Measurements from ENCODE around the gene OR52N4. TPM values are rescaled to one million over a fixed set of nuclear protein-coding genes. Genes with fewer than 3 reads are reported as not detected.

The OR52N4 gene
- total and polyA plus RNA-seq, 2 donors: 0.09 to 0.73 TPM

GRCh38 chr11:5796541-5796940 lies 42.5 kb downstream of the OR52N4 start:
- Histone ChIP-seq H3K27ac (ENCODE audit: low read depth in 1 of 2, low read length in 1 of 2) (no peak overlapping the region), H3K36me3 (ENCODE audit: control insufficient read depth in 2 of 2, insufficient read depth in 2 of 2, low read length in 1 of 2) (no peaks in the 10 kb centered on the region), H3K27me3 (ENCODE audit: control insufficient read depth in 2 of 2, insufficient read depth in 1 of 2, low read length in 1 of 2) (no peaks in the 10 kb centered on the region), H3K4me1 (ENCODE audit: control insufficient read depth in 2 of 2, insufficient read depth in 2 of 2, low read length in 2 of 2) (no peaks in the 10 kb centered on the region), H3K9me3 (ENCODE audit: control insufficient read depth in 2 of 2, insufficient read depth in 1 of 2, low read length in 1 of 2) (no peaks in the 10 kb centered on the region), H3K4me3 (ENCODE audit: low read length in 2 of 2) (no peak overlapping the region)
- DNase-seq (ENCODE audit: low read depth in 6 of 9, low spot score in 9 of 9): no peak
- 96% methylated on average over 6 of the region's 6 CpGs for WGBS

GRCh38 chr11:5803982-5804381 lies 49.9 kb downstream of the OR52N4 start:
- no peaks in the 10 kb centered on the region for H3K9me3 ChIP-seq (ENCODE audit: control insufficient read depth in 2 of 2, insufficient read depth in 1 of 2, low read length in 1 of 2)
- no peak overlapping the region for H3K27ac ChIP-seq (ENCODE audit: low read depth in 1 of 2, low read length in 1 of 2)
- 97% methylated on average over 5 of the region's 5 CpGs for whole genome bisulfite sequencing
- no peaks in the 10 kb centered on the region for H3K36me3 ChIP-seq (ENCODE audit: control insufficient read depth in 2 of 2, insufficient read depth in 2 of 2, low read length in 1 of 2)
- no peak for DNase-seq (ENCODE audit: low read depth in 6 of 9, low spot score in 9 of 9)
- H3K4me1 ChIP-seq (ENCODE audit: control insufficient read depth in 2 of 2, insufficient read depth in 2 of 2, low read length in 2 of 2): peaks cover 0 to 4% of the 10 kb centered on the region in 2 donors
- H3K27me3 ChIP-seq (ENCODE audit: control insufficient read depth in 2 of 2, insufficient read depth in 1 of 2, low read length in 1 of 2): peaks cover 0 to 5% of the 10 kb centered on the region in 2 donors
- no peak overlapping the region for H3K4me3 ChIP-seq (ENCODE audit: low read length in 2 of 2)

Other genes starting within 250 kb of the OR52N4 start
- gene UBQLN3, start 244.3 kb upstream of the OR52N4 start, total RNA-seq: under 0.01 TPM
- gene UBQLN3, start 244.3 kb upstream of the OR52N4 start, polyA plus RNA-seq: 0.07 TPM
- gene UBQLNL, start 237.5 kb upstream of the OR52N4 start, total RNA-seq: 0.09 TPM
- gene UBQLNL, start 237.5 kb upstream of the OR52N4 start, polyA plus RNA-seq: 1.5 TPM
- gene OR52H1, start 205.7 kb upstream of the OR52N4 start, total RNA-seq: 0.05 TPM
- not detected for gene OR52H1, start 205.7 kb upstream of the OR52N4 start, polyA plus RNA-seq
- not detected for gene OR52B6, start 173.4 kb upstream of the OR52N4 start, total RNA-seq
- gene OR52B6, start 173.4 kb upstream of the OR52N4 start, polyA plus RNA-seq: not detected
- gene TRIM6, start 157.6 kb upstream of the OR52N4 start, total RNA-seq: 1.7 TPM
- gene TRIM6, start 157.6 kb upstream of the OR52N4 start, polyA plus RNA-seq: 2.9 TPM
- gene TRIM34, start 129.2 kb upstream of the OR52N4 start, total RNA-seq: 15.0 TPM
- gene TRIM34, start 129.2 kb upstream of the OR52N4 start, polyA plus RNA-seq: 8.0 TPM
- 17.6 TPM for gene TRIM5, start 69.2 kb upstream of the OR52N4 start, total RNA-seq
- 12.2 TPM for gene TRIM5, start 69.2 kb upstream of the OR52N4 start, polyA plus RNA-seq
- 78.1 TPM for gene TRIM22, start 64.5 kb upstream of the OR52N4 start, total RNA-seq
- gene TRIM22, start 64.5 kb upstream of the OR52N4 start, polyA plus RNA-seq: 144 TPM
- not detected for gene OR56B1, start 17.8 kb upstream of the OR52N4 start, total RNA-seq
- 0.11 TPM for gene OR56B1, start 17.8 kb upstream of the OR52N4 start, polyA plus RNA-seq
- not detected for gene OR52N5, start 29.1 kb downstream of the OR52N4 start, total RNA-seq
- 0.05 TPM for gene OR52N5, start 29.1 kb downstream of the OR52N4 start, polyA plus RNA-seq
- gene OR52N1, start 37.0 kb downstream of the OR52N4 start, total RNA-seq: not detected
- not detected for gene OR52N1, start 37.0 kb downstream of the OR52N4 start, polyA plus RNA-seq
- not detected for gene OR52N2, start 54.7 kb downstream of the OR52N4 start, total RNA-seq
- 0.23 TPM for gene OR52N2, start 54.7 kb downstream of the OR52N4 start, polyA plus RNA-seq
- not detected for gene OR52E6, start 87.7 kb downstream of the OR52N4 start, total RNA-seq
- not detected for gene OR52E6, start 87.7 kb downstream of the OR52N4 start, polyA plus RNA-seq
- not detected for gene OR52E8, start 103.4 kb downstream of the OR52N4 start, total RNA-seq
- gene OR52E8, start 103.4 kb downstream of the OR52N4 start, polyA plus RNA-seq: not detected
- not detected for gene OR52E4, start 126.4 kb downstream of the OR52N4 start, total RNA-seq
- not detected for gene OR52E4, start 126.4 kb downstream of the OR52N4 start, polyA plus RNA-seq
- not detected for gene OR52E5, start 139.0 kb downstream of the OR52N4 start, total RNA-seq
- 0.05 TPM for gene OR52E5, start 139.0 kb downstream of the OR52N4 start, polyA plus RNA-seq
- not detected for gene OR56A3, start 188.0 kb downstream of the OR52N4 start, total RNA-seq
- gene OR56A3, start 188.0 kb downstream of the OR52N4 start, polyA plus RNA-seq: not detected
- not detected for gene OR56A5, start 214.3 kb downstream of the OR52N4 start, total RNA-seq
- gene OR56A5, start 214.3 kb downstream of the OR52N4 start, polyA plus RNA-seq: not detected
- not detected for gene OR52L1, start 232.7 kb downstream of the OR52N4 start, total RNA-seq
- not detected for gene OR52L1, start 232.7 kb downstream of the OR52N4 start, polyA plus RNA-seq